Thymus (tissue), 11 donors: Measurements from ENCODE around the gene ZNF385B. TPM values are rescaled to one million over a fixed set of nuclear protein-coding genes. Genes with fewer than 3 reads are reported as not detected.

ENCODE experiments used
- DNase-seq, 9 donors: peaks; one replicate each; pipeline ENCODE4 v3.0.0-alpha.2; 2013; ENCODE audit warnings: low spot score in 9 of 9, low read depth in 6 of 9, missing footprints in 1 of 9
- H3K27ac ChIP-seq, 2 donors: one replicate each; pipeline ENCODE4 v1.5.1; 2013; ENCODE audit warnings: control low read depth in 1 of 2, low read depth in 1 of 2, low read length in 1 of 2, mild to moderate bottlenecking in 1 of 2, moderate library complexity in 1 of 2
- H3K27me3 ChIP-seq, 2 donors: one replicate each; pipeline ENCODE4 v1.5.1; 2013; ENCODE audit warnings: low read length in 1 of 2; ENCODE audit not compliant: control insufficient read depth in 2 of 2, insufficient read depth in 1 of 2
- H3K36me3 ChIP-seq, 2 donors: one replicate each; pipeline ENCODE4 v1.5.1; 2013; ENCODE audit warnings: low read length in 1 of 2, mild to moderate bottlenecking in 1 of 2, moderate library complexity in 1 of 2; ENCODE audit not compliant: control insufficient read depth in 2 of 2, insufficient read depth in 2 of 2
- H3K4me1 ChIP-seq, 2 donors: one replicate each; pipeline ENCODE4 v1.5.1; 2013; ENCODE audit warnings: low read length in 2 of 2; ENCODE audit not compliant: control insufficient read depth in 2 of 2, insufficient read depth in 2 of 2
- H3K4me3 ChIP-seq, 2 donors: one replicate each; pipeline ENCODE4 v1.5.1; 2013; ENCODE audit warnings: low read length in 2 of 2, control low read depth in 1 of 2, mild to moderate bottlenecking in 1 of 2
- H3K9me3 ChIP-seq, 2 donors: one replicate each; pipeline ENCODE4 v1.5.1; 2013; ENCODE audit warnings: low read length in 1 of 2, mild to moderate bottlenecking in 1 of 2; ENCODE audit not compliant: control insufficient read depth in 2 of 2, insufficient read depth in 1 of 2
- WGBS: extraction: QIAGEN DNeasy Blood & Tissue Kit; methylation state at CpG from one replicate; pipeline ENCODE4 v1.1.7; 2013; 5-methylcytosine and 5-hydroxymethylcytosine counted together
- polyA plus RNA-seq: library from polyadenylated mRNA; stranded (reverse); fragments of 200-250 nt; gene quantifications from one replicate; pipeline ENCODE4 v1.2.3, GENCODE V29; 2013
- total RNA-seq: library from RNA; stranded (reverse); fragments of 120-200 nt; gene quantifications from one replicate; pipeline ENCODE4 v1.2.4, GENCODE V29; 2013
- donor health status: healthy.

ZNF385B gene
- total and polyA plus RNA-seq, 2 donors: 0.14 to 2.0 TPM

DNA sequence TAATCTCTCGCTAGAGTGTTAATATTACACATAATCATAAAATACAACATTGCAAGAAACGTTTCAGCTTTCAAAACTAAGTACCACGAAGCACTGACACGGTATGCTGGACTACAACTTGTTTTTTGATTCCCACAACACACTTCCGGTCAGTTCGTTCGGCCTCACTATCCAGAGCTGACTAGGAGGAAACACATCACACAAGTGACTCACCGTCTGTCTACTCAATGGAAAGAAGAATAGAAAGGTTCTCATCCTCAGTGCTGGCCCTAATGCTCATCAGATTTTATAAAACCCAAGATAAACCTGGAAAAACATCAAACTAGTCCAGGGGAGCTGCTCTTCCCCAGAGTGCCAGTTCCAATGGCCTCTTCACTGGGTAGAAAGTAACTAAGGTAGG is 42.9 kb downstream of the ZNF385B start:
- no peaks in the 10 kb centered on the region for H3K9me3 ChIP-seq
- no peak overlapping the region for H3K27ac ChIP-seq
- 90% methylated on average over 8 of the region's 8 CpGs for WGBS
- H3K36me3 ChIP-seq: no peaks in the 10 kb centered on the region
- no peaks in the 10 kb centered on the region for H3K27me3 ChIP-seq
- no peaks in the 10 kb centered on the region for H3K4me1 ChIP-seq
- DNase-seq: no peak
- H3K4me3 ChIP-seq: no peak overlapping the region

DNA sequence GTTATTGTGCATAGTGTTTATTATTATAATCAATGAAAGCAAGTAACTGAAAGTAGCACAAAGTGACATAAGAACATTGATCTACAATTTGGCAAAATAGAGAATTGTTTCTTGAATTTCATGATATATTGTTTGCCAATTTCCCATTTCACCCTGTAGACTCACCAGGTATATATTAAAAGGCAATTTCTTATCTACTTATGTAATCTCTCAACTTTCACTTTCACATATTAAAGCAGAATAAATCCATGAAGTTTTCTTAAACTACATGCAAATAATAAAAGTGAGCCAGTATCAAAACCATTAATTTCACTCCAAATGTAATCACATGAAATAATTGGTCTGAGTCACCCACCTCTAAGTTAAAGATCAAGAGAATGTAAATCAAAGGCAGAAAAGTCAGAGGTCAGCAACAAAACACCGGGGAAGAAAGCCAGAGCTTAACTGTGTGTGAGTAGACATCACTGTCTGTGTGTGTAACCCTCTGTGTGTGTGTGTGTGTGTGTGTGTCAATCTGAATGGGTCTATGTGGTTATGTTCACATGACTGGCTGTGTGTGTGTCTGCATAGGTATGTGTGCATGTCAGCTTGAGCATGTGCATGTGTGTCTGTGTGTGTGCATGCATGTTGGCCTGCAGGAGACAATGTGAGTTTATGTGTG is 44.1 kb downstream of the ZNF385B start:
- Histone ChIP-seq H3K36me3 (no peaks in the 10 kb centered on the region), H3K4me3 (no peak overlapping the region), H3K9me3 (no peaks in the 10 kb centered on the region), H3K27ac (no peak overlapping the region), H3K4me1 (no peaks in the 10 kb centered on the region), H3K27me3 (no peaks in the 10 kb centered on the region)
- DNase-seq: no peak
- WGBS: 89% methylated on average over 1 of the region's 1 CpG

DNA sequence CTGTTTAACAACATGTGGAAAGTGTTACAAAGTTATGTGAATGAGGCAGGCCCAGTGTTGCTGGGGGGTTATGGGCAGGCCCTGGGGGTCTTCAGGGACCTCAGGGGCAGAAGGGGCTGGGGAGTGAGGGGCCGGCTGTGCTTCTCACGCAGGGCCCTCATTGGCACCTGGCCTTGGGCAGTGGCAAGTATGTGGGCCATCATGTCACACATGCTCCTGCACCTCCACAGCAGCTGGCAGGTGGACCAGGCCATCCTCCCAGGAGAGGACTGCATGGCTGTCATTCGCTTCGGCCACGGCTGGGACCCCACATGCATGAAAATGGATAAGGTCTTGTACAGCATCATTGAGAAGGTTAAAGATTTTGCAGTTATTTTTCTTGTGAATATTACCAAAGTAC is 47.4 kb downstream of the ZNF385B start:
- H3K27ac ChIP-seq: no peak overlapping the region
- H3K36me3 ChIP-seq: no peaks in the 10 kb centered on the region
- no peaks in the 10 kb centered on the region for H3K9me3 ChIP-seq
- H3K4me3 ChIP-seq: no peak overlapping the region
- H3K4me1 ChIP-seq: no peaks in the 10 kb centered on the region
- no peak for DNase-seq
- WGBS: 95% methylated on average over 5 of the region's 5 CpGs
- no peaks in the 10 kb centered on the region for H3K27me3 ChIP-seq

DNA sequence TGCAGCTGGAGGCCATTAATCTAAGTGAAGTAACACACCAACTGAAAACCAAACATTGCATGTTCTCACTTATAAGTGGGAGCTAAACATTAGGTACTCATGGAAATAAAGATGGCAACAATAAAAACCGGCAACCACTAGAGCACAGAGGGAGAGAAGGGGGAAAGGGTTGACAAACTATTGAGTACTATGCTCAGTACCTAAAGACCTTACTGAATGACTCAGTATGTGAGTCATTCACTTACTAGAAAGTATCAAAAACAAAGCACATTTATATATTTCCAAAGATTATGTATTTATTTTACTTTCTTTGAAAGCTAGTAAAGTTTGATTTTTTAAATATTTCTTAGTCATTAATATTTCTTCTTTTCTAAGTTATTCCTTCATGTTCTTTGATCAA is 48.9 kb downstream of the ZNF385B start:
- H3K4me3 ChIP-seq: no peak overlapping the region
- H3K9me3 ChIP-seq: no peaks in the 10 kb centered on the region
- H3K36me3 ChIP-seq: no peaks in the 10 kb centered on the region
- WGBS: 96% methylated on average over 1 of the region's 1 CpG
- H3K4me1 ChIP-seq: no peaks in the 10 kb centered on the region
- no peak overlapping the region for H3K27ac ChIP-seq
- H3K27me3 ChIP-seq: no peaks in the 10 kb centered on the region
- DNase-seq: no peak

DNA sequence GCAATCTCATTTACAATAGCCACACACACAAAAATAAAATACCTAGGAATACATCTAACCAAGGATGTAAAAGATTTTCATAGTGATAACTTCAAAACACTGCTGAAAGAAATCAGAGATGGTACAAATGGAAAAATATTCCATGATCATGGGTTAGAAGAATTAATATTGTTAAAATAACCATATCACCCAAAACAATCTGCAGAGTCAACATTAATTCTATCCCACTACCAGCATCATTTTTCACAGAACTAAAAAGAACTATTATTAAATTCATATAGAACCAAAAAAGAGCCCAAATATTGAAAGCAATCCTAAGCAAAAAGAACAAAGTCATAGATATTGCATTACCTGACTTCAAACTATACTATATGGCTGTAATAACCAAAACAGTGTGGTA is 50.4 kb downstream of the ZNF385B start:
- Histone ChIP-seq H3K4me1 (no peaks in the 10 kb centered on the region), H3K27ac (no peak overlapping the region), H3K4me3 (no peak overlapping the region), H3K36me3 (no peaks in the 10 kb centered on the region), H3K27me3 (no peaks in the 10 kb centered on the region), H3K9me3 (no peaks in the 10 kb centered on the region)
- no peak for DNase-seq

DNA sequence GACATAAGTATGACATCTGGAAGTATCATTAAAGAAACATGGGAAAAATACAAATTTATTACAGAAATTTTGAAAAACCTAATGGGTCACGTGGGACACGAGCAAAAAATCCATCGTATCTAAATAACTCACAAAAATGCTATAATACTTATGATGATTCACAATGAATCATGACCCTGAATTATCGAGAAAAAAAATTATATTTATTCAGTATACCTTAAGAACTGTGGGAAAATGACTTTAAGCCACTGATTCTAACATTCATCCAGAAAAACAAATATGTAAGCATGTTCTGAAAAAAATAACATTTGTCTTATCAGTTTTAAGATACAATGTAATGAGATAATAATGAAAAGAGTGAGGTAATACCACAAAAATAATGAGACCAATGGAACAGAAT is 51.8 kb downstream of the ZNF385B start:
- H3K27ac ChIP-seq: no peak overlapping the region
- no peak for DNase-seq
- no peaks in the 10 kb centered on the region for H3K9me3 ChIP-seq
- no peak overlapping the region for H3K4me3 ChIP-seq
- H3K27me3 ChIP-seq: no peaks in the 10 kb centered on the region
- H3K4me1 ChIP-seq: no peaks in the 10 kb centered on the region
- 95% methylated on average over 4 of the region's 4 CpGs for WGBS
- H3K36me3 ChIP-seq: no peaks in the 10 kb centered on the region

DNA sequence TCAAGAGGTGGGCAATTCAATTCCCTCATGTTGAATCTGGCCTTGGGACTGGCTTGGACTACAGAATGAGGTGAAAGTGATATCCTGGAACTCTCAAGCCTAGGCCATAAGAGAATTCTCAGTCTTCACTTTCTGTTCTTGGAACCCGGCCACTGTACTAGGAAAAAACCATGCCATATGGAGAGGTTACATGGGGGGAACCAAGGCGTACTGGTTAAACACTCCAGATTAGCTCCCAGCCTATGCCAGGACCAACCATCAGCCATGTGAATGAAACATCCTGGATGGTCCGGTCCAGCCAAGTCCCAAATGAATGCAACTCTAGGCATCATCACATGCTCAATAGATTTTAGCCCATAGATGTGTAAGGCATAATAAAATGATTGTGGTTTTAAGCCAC is 56.4 kb downstream of the ZNF385B start:
- no peak overlapping the region for H3K27ac ChIP-seq
- no peaks in the 10 kb centered on the region for H3K4me1 ChIP-seq
- no peak for DNase-seq
- H3K27me3 ChIP-seq: no peaks in the 10 kb centered on the region
- WGBS: 97% methylated on average over 3 of the region's 3 CpGs
- H3K4me3 ChIP-seq: no peak overlapping the region
- H3K36me3 ChIP-seq: no peaks in the 10 kb centered on the region
- H3K9me3 ChIP-seq: no peaks in the 10 kb centered on the region

DNA sequence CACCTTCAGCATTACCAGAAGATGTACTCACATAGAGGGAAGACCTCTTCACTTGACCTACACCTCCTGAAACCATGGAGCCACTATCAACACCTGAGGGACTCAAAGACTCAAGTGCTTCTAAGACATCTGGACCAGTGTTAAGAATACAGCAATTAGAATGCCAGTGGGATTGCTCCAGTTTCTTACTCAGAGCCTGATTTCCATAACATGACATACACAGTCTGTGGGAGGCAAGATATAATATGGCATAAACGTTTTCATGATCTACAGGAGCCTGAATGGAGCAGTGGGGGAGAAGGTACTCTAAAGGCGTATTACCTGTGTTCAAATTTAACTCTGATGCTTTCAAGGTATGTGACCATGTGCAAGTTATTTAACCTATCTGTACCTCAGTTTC is 57.2 kb downstream of the ZNF385B start:
- no peak overlapping the region for H3K4me3 ChIP-seq
- no peaks in the 10 kb centered on the region for H3K36me3 ChIP-seq
- WGBS: 73% methylated on average over 2 of the region's 2 CpGs

DNA sequence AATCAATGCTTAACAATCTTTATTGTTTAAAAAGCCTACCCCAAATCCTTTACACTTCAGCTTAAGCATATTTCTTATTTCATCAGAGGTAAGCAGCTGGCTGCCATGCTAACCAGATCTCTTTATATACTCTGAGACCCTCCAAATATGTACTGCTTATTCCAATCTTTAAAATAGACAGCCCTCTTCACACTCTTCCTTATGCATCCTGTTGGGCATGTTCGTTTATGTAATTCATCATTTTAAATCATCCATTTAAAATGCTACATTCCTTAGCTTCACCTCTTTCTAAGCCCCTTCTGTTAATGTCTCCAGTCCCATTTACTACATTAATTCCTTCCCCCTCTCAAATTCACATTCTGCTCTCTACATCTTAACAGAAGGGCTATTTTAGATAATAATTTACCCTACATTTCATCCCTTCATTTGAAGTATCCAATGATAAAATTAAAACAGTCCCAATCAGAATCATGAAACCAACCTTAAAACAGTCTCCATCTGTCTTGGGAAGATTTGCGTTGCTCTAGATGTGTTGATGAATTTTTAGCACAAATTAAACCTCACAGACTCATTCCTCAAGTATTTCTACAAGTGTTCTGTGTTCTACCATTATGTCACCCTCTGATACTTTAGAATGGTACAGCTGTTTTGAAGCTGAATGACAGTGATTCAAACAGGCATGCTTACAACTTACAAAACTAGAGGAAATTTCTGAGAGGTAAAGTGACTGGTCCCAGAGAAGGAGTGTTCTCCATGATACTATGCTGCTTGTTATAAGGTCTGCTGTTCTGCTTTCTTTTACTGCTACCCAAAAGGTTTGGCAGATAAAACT is 59.1 kb downstream of the ZNF385B start:
- Histone ChIP-seq H3K4me3 (no peak overlapping the region), H3K9me3 (no peaks in the 10 kb centered on the region), H3K27me3 (no peaks in the 10 kb centered on the region), H3K4me1 (no peaks in the 10 kb centered on the region), H3K36me3 (no peaks in the 10 kb centered on the region), H3K27ac (no peak overlapping the region)
- WGBS: 85% methylated on average over 2 of the region's 2 CpGs
- DNase-seq: no peak

More for the DNA sequence above, 57.2 kb downstream of the ZNF385B start:
- no peak for DNase-seq
- Histone ChIP-seq H3K27ac (no peak overlapping the region), H3K4me1 (no peaks in the 10 kb centered on the region), H3K27me3 (no peaks in the 10 kb centered on the region), H3K9me3 (no peaks in the 10 kb centered on the region)
